ENCODE results near the gene CAGE1. TPM values are rescaled to one million over a fixed set of nuclear protein-coding genes. Genes with fewer than 3 reads are reported as not detected.

The CAGE1 gene
- 0.11 TPM for total RNA-seq
- long read RNA-seq = 0 reads

DNA sequence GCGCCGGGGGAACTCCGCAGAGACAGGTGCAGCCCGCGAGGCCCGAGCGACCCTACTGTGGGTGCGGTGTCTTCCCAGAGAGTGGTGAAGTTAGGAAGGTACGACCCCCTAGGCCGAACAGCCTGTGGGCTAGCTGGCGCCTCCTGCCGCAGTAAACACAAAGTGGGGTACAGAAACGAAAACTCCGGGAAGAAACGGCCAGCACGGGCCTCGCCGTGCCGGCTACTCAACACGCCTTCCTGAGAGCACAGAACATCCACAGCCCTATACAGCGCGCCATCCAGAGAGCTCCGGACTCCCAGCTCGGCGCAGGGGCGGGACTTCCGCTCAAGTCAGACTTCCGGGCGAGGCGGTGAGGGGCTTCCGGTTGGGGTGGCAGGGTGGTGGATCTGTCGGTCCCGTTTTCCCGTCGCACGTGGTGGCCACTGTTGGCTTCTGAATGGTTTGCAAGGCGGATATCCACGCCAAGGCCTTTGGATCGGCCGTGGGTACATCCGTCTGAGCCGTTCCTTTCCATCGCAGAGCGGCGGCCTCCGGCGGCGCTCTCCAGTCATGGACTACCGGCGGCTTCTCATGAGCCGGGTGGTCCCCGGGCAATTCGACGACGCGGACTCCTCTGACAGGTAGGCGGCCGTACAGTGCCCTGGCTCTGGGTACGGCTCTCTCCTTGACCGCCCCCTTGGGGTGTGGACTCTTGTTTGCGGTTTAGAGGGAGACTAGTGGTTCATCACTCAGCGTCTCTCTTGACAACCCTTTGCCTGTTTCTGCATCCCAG is at the start of gene CAGE1, which contains the start of gene RIOK1:
TSS of gene CAGE1 (minus strand) at position 292 of the 775 bp plus-strand sequence. CDS start 2,569 bp downstream, outside the sequence.
TSS of gene RIOK1 (plus strand) at position 358 of the 775 bp plus-strand sequence. CDS start at position 553, 195 bp downstream.
- peak; percentile 100 for ATAC-seq
- DNase-seq (ENCODE audit: missing footprints) = peak; percentile 98
- intact Hi-C loops (cut with DNase I) = loop anchor here (1.0 to 10.0 kb wide), 2 partner anchors 76 to 105 kb away; partner anchors contain the start of gene SSR1

DNA sequence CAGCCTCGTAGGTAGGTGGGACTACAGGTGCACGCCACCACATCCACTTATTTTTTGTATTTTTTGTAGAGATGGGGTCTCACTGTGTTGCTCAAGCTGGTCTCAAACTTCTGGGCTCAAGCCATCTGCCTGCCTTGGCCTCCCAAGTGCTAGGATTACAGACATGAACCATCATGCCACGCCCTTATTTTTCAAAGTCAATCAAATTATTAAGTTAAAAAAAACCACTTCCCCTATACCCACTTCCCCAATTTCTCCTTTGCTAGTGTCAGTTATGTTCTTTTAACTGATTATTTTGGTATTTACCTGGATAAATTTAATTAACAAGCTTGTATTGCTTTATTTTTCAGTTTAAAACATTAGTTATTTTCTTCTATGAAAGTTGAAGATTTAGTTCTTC is 49.7 kb upstream of the CAGE1 start:
- intact Hi-C loops (cut with DNase I) = no loop called here
- DNase-seq (ENCODE audit: missing footprints) = no peak
- ATAC-seq = no peak

DNA sequence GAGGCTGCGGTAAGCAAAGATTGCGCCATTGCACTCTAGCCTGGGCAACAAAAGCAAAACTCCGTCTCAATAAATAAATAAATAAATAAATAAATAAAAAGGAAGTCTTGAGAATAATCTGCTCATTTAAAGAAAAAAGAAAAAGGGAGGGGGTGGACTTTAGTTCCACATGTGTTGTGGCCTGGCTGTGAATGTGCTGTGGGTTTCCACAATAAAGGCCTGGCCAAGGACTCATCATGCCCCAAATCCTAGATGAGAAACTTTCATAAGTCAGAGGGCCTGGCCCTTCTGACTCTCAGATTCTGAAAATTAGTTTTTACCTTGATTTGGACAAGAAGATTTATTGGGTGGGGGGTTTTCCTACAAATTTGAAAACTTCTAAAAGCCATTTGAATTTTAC is 48.5 kb upstream of the CAGE1 start:
- ATAC-seq (no peak), DNase-seq (ENCODE audit: missing footprints) (no peak)
- intact Hi-C loops (cut with DNase I) = no loop called here

DNA sequence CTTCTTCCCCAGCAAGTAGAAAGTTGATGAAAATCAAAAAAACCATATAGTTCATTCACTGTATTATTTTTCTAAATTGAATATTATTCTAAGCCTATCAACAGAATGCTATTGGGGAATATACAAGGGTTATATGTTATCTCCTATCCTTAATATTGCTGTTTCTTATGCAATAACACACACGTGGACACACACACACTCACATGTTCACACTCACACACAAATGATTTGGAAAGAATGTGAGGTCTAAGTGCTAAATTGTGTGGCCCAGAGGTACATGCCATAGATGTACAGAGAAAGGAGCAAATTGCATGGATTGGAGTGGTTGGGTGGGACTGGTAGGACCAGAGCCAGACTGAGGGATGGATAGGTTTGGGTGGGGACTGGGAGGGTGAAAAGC is 45.1 kb upstream of the CAGE1 start:
- no peak for ATAC-seq
- no peak for DNase-seq (ENCODE audit: missing footprints)
- intact Hi-C loops (cut with DNase I) = no loop called here

DNA sequence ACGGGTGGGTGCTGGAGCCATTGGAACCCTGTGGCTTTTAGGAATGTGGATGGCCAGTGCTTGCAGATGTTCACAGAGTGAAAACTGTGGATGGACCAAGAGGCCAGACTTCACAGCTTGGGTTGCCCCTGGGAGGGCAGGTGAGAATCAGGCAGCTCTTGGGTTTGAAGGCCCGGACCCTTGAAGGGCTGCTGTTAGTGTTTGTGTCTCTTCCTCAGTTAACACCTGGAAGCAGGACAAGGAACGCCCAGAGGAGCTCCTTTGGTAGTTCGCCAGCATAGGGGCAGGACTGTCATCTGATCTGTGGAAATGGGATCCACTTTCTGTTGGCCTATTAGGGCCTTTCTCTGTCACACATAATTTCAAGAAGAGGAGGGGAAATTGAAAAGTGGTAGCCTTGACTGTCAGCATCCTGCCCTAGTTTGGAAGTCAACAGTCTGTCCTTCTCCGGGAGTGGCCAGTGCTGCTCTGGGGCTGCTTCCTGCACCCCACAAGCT is 43.6 kb upstream of the CAGE1 start:
- ATAC-seq = no peak
- intact Hi-C loops (cut with DNase I) = no loop called here
- no peak for DNase-seq (ENCODE audit: missing footprints)

DNA sequence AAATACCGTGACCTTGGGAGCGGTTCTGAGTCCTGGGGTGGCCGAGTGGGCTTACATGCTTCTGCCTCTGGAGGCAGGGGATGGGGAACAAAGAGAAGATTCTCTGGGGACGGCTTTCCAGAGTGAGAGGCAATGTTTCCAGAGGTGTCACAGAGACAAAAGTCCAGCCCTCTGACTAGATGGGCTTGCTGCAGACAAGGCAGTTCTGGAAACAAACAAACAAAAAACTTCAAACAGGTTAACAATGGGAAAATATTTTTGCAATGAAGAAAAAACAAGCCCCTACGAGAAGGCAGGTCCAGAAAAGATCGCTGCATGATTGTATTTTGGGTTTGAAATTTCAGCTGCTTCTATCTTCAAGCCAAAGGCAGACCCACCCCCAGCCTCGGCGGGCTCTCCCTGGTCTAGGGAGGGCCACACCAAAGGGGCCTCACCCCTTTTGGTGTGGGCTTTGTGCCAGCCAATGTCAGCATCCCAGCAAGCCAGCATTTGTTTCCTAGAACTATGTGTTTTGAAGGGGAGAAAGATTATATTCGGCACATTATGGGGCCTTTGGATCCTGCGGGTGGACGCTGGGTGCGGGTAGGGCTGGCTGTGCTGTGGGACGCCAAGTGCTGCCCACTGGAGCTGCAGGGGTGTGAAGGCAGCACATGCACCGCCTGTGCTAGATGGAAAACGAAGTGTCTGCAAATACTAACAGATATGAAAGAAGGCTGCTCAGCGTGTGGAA is 43.0 kb upstream of the CAGE1 start:
- no peak for ATAC-seq

DNA sequence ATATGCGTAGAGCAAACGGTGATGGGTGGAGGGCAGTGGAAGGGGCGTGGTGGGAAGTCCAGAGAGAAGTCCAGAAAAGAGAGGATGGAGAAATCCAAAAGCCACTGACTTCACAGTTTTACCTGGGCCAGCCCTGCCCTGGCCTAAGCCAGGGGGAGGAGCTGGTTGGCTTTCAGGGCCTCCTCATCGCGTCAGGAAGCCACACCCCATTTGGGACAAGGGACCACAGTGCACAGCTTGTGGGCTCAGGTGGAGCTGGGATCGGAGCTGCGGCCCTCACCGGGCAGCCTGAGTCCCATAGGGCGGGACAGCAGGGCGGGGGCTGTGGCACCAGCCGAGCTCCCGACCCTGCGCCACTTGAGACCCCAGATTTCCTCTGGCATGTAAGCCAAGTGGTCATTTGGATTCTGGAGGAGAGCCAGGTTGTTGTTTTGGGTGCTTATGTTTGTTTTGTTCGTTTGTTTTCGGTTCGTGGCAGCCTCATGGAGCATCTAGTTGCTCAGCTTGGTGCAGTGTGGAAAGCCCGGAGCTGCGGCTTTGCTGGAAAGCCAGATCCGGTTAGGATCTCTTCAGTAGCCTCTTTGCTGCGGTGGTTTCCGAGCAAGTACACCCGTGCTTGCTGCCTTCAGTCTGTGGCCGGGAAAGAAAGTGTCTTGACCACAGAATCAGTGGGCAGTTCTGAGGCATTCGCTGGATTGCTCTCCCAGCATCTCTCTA is 42.3 kb upstream of the CAGE1 start:
- no peak for DNase-seq (ENCODE audit: missing footprints)
- intact Hi-C loops (cut with DNase I) = no loop called here
- ATAC-seq = no peak

More for the DNA sequence above, 43.0 kb upstream of the CAGE1 start:
- DNase-seq (ENCODE audit: missing footprints) = no peak
- intact Hi-C loops (cut with DNase I) = no loop called here

DNA sequence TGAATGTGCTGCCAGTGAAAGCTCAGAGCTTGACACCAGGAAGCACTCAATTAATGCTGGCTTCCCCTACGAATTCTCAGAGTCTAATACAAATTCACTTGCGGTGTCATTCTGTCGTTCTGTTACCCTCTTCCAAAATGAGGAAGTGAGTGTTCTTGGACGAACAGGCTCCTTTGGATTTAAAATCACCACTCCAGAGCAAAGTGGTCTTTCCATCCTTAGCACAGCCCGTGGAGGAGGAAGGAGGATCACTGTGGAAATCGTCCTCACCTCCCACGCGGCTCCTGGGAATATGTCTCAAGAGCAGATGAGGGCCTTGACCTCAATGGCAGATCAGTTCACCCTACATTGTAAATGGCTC is 41.8 kb upstream of the CAGE1 start:
- no peak for ATAC-seq
- intact Hi-C loops (cut with DNase I) = no loop called here
- no peak for DNase-seq (ENCODE audit: missing footprints)

DNA sequence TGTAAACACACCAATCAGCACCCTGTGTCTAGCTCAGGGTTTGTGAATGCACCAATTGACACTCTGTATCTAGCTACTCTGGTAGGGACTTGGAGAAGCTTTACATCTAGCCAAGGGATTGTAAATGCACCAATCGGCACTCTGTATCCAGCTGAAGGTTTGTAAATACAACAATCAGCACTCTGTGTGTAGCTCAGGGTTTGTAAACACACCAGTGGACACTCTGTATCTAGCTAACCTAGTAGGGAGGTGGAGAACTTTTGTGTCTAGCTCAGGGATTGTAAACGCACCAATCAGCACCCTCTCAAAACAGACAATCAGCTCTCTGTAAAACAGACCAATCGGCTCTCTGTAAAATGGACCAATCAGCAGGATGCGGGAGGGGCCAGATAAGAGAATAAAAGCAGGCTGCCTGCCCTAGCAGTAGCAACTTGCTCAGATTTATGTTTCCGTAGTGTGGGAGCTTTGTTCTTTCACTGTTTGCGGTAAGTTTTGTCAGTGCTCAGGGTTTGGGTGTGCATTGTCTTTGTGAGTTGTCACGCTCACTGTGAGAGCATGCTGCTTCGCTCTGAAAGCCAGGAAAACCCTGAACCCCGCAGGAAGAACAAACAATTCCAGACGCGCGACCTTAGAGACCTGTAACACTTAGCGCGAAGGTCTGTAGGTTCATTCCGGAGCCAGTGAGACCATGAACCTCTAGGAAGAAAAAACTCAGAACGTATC is 37.1 kb upstream of the CAGE1 start:
- intact Hi-C loops (cut with DNase I) = loop anchor here (5.0 to 10.0 kb wide), 2 partner anchors 41 to 168 kb away; partner anchors contain the start of gene SNRNP48
- DNase-seq (ENCODE audit: missing footprints) (no peak), ATAC-seq (no peak)

DNA sequence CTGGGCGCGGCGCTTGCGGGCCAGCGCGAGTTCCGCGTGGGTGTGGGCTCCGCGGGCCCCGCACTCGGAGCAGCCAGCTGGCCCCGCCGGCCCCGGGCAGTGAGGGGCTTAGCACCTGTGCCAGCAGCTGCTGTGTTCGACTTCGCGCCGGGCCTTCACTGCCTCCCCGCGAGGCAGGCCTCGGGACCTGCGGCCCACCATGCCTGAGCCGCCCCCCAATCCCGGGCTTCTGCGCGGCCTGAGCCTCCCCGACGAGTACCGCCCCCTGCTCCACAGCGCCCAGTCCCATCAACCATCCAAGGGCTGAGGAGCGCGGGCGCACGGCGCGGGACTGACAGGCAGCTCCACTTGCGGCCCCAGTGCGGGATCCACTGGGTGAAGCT is 36.3 kb upstream of the CAGE1 start:
- intact Hi-C loops (cut with DNase I) = loop anchor here (1.0 to 10.0 kb wide), 4 partner anchors 42 to 169 kb away; partner anchors contain the start of genes DSP and SNRNP48
- ATAC-seq = peak; percentile 13
- DNase-seq (ENCODE audit: missing footprints) = no peak

DNA sequence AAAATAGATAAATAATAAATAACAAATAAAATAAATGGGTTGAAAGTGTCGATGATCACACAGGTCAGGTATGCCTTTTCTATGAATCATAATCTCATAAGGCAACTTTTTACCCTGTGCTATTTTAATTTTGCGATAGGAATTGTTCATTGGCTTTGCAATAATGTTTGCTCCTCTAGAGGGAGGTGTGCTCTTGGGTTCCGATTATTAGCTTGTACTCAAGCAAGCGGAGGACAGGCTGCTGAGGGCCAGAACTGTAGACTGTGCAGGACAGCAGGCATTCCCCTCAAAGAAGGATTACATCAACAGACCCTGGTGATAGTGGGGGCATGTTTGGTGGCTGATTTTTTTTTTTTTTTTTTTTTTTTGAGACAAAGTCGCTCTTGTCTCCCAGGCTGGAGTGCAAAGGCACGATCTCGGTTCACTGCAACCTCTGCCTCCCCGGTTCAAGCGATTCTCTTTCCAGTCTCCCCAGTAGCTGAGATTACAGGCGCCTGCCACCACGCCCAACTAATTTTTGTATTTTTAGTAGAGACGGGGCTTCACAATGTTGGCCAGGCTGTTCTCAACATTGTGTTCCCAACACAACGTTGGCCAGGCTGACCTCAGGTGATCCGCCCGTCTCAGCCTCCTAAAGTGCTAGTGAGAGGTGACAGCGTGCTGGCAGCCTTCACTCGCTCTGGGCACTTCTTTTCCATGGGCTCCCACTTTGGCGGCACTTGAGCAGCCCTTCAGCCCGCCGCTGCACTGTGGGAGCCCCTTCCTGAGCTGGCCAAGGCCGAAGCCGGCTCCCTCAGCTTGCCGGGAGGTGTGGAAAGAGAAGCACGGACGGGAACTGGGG is 35.6 kb upstream of the CAGE1 start:
- ATAC-seq = peak; percentile 91
- intact Hi-C loops (cut with DNase I) = loop anchor here (1.0 to 10.0 kb wide), 4 partner anchors 42 to 170 kb away; partner anchors contain the start of genes DSP and SNRNP48
- DNase-seq (ENCODE audit: missing footprints) = no peak

DNA sequence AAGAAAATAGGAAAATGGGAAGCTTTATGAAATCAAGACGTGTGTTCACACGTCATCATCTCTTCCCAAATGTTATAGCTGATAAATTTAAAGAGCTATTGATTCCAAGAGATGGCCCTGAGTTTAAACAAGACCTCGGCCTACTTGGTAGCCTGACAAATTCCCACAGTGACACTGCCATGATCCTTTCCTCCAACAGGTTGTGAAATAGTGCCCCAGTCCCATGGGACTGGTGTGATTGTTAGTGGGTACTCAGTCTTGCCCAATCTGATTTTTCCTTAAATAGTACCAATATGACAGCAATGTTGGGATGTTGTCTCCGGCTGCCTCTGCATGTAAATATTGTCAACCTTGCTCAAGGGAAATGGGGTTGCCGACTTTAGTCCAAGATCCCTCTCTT is 34.5 kb upstream of the CAGE1 start:
- ATAC-seq = no peak
- DNase-seq (ENCODE audit: missing footprints) = no peak
- intact Hi-C loops (cut with DNase I) = loop anchor here (10.0 kb wide), 1 partner anchor 171 kb away; the partner anchor contains the start of gene SNRNP48

DNA sequence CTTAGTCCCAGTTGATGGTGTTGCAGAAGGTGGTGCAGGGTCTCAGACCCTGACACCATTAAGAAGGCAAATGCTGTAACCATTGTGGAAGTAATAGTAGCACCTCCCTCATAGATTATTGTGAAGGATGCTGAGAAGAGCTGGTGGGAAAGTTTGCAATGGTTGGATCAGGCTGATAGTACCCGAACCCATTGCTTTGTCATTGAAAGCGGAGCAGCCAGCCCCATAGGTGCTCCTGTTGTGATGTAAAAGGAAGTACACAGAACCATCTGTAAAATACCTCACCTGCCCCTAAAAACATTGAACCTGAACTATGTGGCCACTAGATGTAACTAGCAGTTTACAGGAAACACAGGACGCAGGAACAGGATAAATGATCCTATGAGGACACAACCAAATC is 31.5 kb upstream of the CAGE1 start:
- intact Hi-C loops (cut with DNase I) = loop anchor here (10.0 kb wide), 1 partner anchor 174 kb away; the partner anchor contains the start of gene SNRNP48
- no peak for ATAC-seq

DNA sequence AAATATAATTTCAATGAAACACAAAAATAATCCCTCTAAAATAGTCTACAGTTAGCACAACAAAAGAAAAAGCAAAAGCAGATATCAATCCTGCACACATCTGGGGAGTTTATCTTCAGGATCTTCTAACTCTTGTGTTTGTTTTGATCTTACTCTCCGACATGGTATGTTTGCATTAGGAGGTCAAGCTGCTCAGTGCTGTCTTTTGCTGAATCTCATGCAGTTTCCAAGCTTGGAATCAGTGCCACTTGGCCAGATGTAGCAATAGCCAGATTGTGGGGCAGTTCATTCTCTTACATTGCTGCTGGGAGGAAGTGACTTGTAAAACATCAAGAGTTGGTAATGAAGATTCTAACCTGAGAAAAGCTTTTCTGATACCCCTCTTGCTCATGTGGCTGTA is 29.5 kb upstream of the CAGE1 start:
- intact Hi-C loops (cut with DNase I) = no loop called here
- ATAC-seq (no peak), DNase-seq (ENCODE audit: missing footprints) (no peak)

More for the DNA sequence above, 31.5 kb upstream of the CAGE1 start:
- DNase-seq (ENCODE audit: missing footprints) = no peak

DNA sequence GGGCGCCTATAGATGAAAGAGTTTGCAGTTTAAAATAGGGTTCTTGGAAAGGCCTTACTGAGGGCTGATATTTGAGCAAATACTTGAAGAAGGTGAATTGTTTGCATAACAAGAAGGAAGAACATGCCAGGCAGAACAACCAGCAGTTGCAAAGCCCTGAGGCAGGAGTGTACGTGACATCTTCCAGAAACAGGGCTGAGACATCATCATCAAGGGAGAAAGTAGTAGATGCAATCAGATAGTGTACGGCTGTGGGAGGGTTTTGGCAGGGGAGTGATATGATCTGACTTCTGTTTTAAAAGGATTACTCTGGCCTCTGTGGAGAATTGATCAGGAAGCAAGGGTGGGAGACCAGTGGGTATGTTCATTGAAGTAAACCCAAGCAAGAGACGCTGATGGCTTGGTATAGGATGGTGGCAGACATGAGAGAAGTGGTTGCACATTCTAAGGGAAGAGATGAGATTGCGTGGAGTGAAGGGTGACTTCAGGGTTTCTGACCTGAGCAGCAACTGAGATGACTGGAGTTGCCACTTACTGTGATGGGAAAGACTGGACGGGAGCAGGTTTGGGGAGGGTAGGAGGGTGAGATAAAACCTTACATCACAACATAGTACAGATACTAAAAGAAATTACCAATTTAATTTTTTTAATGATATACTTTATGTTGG is 28.8 kb upstream of the CAGE1 start:
- intact Hi-C loops (cut with DNase I) = no loop called here
- ATAC-seq (no peak), DNase-seq (ENCODE audit: missing footprints) (no peak)

DNA sequence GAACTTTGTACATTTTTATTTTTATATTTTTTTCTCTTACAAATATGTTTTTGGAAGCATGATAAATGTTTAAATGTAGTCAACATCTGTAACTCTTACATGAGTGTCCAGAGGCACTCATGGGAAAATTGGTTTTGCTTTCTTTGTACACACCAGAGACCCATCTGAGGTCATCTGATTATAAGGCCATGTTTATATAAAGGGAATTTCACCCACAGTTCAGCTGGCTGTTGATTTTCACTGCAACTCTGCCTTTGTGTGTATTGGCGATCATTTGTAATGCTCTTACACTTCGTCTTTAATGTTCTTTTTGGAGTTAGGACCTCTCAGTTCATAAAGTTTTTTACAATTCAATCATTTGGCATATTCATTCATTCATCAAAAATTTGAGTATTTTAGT is 28.1 kb upstream of the CAGE1 start:
- ATAC-seq (no peak), DNase-seq (ENCODE audit: missing footprints) (no peak)
- intact Hi-C loops (cut with DNase I) = no loop called here

DNA sequence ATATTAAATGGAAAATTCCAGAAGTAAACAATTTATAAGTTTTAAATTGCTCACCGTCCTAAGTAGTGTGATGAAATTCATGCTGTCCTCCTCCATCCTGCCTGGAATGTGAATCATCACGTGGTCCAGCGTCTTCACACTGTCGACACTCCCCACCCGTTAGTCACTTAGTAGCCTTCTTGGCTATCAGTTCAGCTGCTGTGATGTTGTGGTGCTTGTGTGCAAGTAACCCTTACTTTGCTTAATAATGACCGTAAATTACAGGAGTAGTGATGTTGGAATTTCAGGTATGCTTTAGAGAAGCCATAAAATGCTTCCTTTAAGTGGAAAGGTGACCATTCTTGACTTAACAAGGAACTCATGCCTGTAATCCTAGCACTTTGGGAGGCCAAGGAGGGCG is 25.3 kb upstream of the CAGE1 start:
- DNase-seq (ENCODE audit: missing footprints) (no peak), ATAC-seq (no peak)
- intact Hi-C loops (cut with DNase I) = no loop called here
